ENCODE results near the gene PIP4K2A.

The PIP4K2A gene

GRCh38 chr10:22570733-22571430 is 143.5 kb downstream of the PIP4K2A start:
- no peaks in the 10 kb centered on the region for H3K27me3 ChIP-seq (ENCODE audit: control insufficient read depth, insufficient read depth, low read length)
- H3K4me1 ChIP-seq (ENCODE audit: control insufficient read depth, insufficient read depth, low read length), result peaks cover 14% of the 10 kb centered on the region
- no peaks in the 10 kb centered on the region for H3K9me3 ChIP-seq (ENCODE audit: control insufficient read depth, insufficient read depth, low read length)
- H3K9ac ChIP-seq (ENCODE audit: low read depth, low read length), result no peak overlapping the region
- peaks cover 6% of the 10 kb centered on the region for H3K36me3 ChIP-seq (ENCODE audit: control insufficient read depth, insufficient read depth, low read length)
- H3K4me3 ChIP-seq (ENCODE audit: low read depth, low read length), result no peak overlapping the region

- H3K9ac ChIP-seq (ENCODE audit: low read depth, low read length), result no peak overlapping the region
- no peaks in the 10 kb centered on the region for H3K9me3 ChIP-seq (ENCODE audit: control insufficient read depth, insufficient read depth, low read length)
- peaks cover 14% of the 10 kb centered on the region for H3K4me1 ChIP-seq (ENCODE audit: control insufficient read depth, insufficient read depth, low read length)
- peaks cover 6% of the 10 kb centered on the region for H3K36me3 ChIP-seq (ENCODE audit: control insufficient read depth, insufficient read depth, low read length)
- no peak overlapping the region for H3K4me3 ChIP-seq (ENCODE audit: low read depth, low read length)
- no peaks in the 10 kb centered on the region for H3K27me3 ChIP-seq (ENCODE audit: control insufficient read depth, insufficient read depth, low read length)
These were observed 144.1 kb downstream of the PIP4K2A start for GRCh38 chr10:22570234-22570633.

GRCh38 chr10:22568928-22569327 is 145.4 kb downstream of the PIP4K2A start:
- Histone ChIP-seq H3K27me3 (ENCODE audit: control insufficient read depth, insufficient read depth, low read length) (no peaks in the 10 kb centered on the region), H3K4me3 (ENCODE audit: low read depth, low read length) (no peak overlapping the region), H3K9me3 (ENCODE audit: control insufficient read depth, insufficient read depth, low read length) (no peaks in the 10 kb centered on the region), H3K4me1 (ENCODE audit: control insufficient read depth, insufficient read depth, low read length) (peaks cover 14% of the 10 kb centered on the region), H3K36me3 (ENCODE audit: control insufficient read depth, insufficient read depth, low read length) (peaks cover 6% of the 10 kb centered on the region), H3K9ac (ENCODE audit: low read depth, low read length) (no peak overlapping the region)

GRCh38 chr10:22564060-22564459 is 150.3 kb downstream of the PIP4K2A start:
- no peaks in the 10 kb centered on the region for H3K27me3 ChIP-seq (ENCODE audit: control insufficient read depth, insufficient read depth, low read length)
- H3K9ac ChIP-seq (ENCODE audit: low read depth, low read length), result no peak overlapping the region
- peaks cover 14% of the 10 kb centered on the region for H3K4me1 ChIP-seq (ENCODE audit: control insufficient read depth, insufficient read depth, low read length)
- peaks cover 3% of the 10 kb centered on the region for H3K36me3 ChIP-seq (ENCODE audit: control insufficient read depth, insufficient read depth, low read length)
- H3K9me3 ChIP-seq (ENCODE audit: control insufficient read depth, insufficient read depth, low read length), result no peaks in the 10 kb centered on the region
- no peak overlapping the region for H3K4me3 ChIP-seq (ENCODE audit: low read depth, low read length)

GRCh38 chr10:22561909-22562308 is 152.5 kb downstream of the PIP4K2A start:
- no peaks in the 10 kb centered on the region for H3K9me3 ChIP-seq (ENCODE audit: control insufficient read depth, insufficient read depth, low read length)
- no peak overlapping the region for H3K9ac ChIP-seq (ENCODE audit: low read depth, low read length)
- H3K4me3 ChIP-seq (ENCODE audit: low read depth, low read length), result no peak overlapping the region
- H3K27me3 ChIP-seq (ENCODE audit: control insufficient read depth, insufficient read depth, low read length), result no peaks in the 10 kb centered on the region
- no peaks in the 10 kb centered on the region for H3K36me3 ChIP-seq (ENCODE audit: control insufficient read depth, insufficient read depth, low read length)
- peaks cover 8% of the 10 kb centered on the region for H3K4me1 ChIP-seq (ENCODE audit: control insufficient read depth, insufficient read depth, low read length)

GRCh38 chr10:22560913-22561239 is 153.5 kb downstream of the PIP4K2A start:
- H3K9me3 ChIP-seq (ENCODE audit: control insufficient read depth, insufficient read depth, low read length), result no peaks in the 10 kb centered on the region
- H3K27me3 ChIP-seq (ENCODE audit: control insufficient read depth, insufficient read depth, low read length), result no peaks in the 10 kb centered on the region
- no peaks in the 10 kb centered on the region for H3K4me1 ChIP-seq (ENCODE audit: control insufficient read depth, insufficient read depth, low read length)
- H3K36me3 ChIP-seq (ENCODE audit: control insufficient read depth, insufficient read depth, low read length), result no peaks in the 10 kb centered on the region
- H3K4me3 ChIP-seq (ENCODE audit: low read depth, low read length), result no peak overlapping the region
- H3K9ac ChIP-seq (ENCODE audit: low read depth, low read length), result no peak overlapping the region

- H3K9ac ChIP-seq (ENCODE audit: low read depth, low read length), result no peak overlapping the region
- no peaks in the 10 kb centered on the region for H3K27me3 ChIP-seq (ENCODE audit: control insufficient read depth, insufficient read depth, low read length)
- no peak overlapping the region for H3K4me3 ChIP-seq (ENCODE audit: low read depth, low read length)
- H3K9me3 ChIP-seq (ENCODE audit: control insufficient read depth, insufficient read depth, low read length), result no peaks in the 10 kb centered on the region
- no peaks in the 10 kb centered on the region for H3K36me3 ChIP-seq (ENCODE audit: control insufficient read depth, insufficient read depth, low read length)
- H3K4me1 ChIP-seq (ENCODE audit: control insufficient read depth, insufficient read depth, low read length), result no peaks in the 10 kb centered on the region
These were observed 154.1 kb downstream of the PIP4K2A start for GRCh38 chr10:22560096-22560912.

- no peaks in the 10 kb centered on the region for H3K4me1 ChIP-seq (ENCODE audit: control insufficient read depth, insufficient read depth, low read length)
- no peak overlapping the region for H3K9ac ChIP-seq (ENCODE audit: low read depth, low read length)
- no peaks in the 10 kb centered on the region for H3K27me3 ChIP-seq (ENCODE audit: control insufficient read depth, insufficient read depth, low read length)
- no peak overlapping the region for H3K4me3 ChIP-seq (ENCODE audit: low read depth, low read length)
- no peaks in the 10 kb centered on the region for H3K36me3 ChIP-seq (ENCODE audit: control insufficient read depth, insufficient read depth, low read length)
- no peaks in the 10 kb centered on the region for H3K9me3 ChIP-seq (ENCODE audit: control insufficient read depth, insufficient read depth, low read length)
These were observed 157.1 kb downstream of the PIP4K2A start for GRCh38 chr10:22557321-22557720.

GRCh38 chr10:22556774-22557173 is 157.6 kb downstream of the PIP4K2A start:
- Histone ChIP-seq H3K27me3 (ENCODE audit: control insufficient read depth, insufficient read depth, low read length) (no peaks in the 10 kb centered on the region), H3K36me3 (ENCODE audit: control insufficient read depth, insufficient read depth, low read length) (no peaks in the 10 kb centered on the region), H3K4me1 (ENCODE audit: control insufficient read depth, insufficient read depth, low read length) (no peaks in the 10 kb centered on the region), H3K9ac (ENCODE audit: low read depth, low read length) (no peak overlapping the region), H3K9me3 (ENCODE audit: control insufficient read depth, insufficient read depth, low read length) (no peaks in the 10 kb centered on the region), H3K4me3 (ENCODE audit: low read depth, low read length) (no peak overlapping the region)

GRCh38 chr10:22554461-22555182 is 159.8 kb downstream of the PIP4K2A start:
- Histone ChIP-seq H3K9me3 (ENCODE audit: control insufficient read depth, insufficient read depth, low read length) (no peaks in the 10 kb centered on the region), H3K27me3 (ENCODE audit: control insufficient read depth, insufficient read depth, low read length) (no peaks in the 10 kb centered on the region), H3K4me1 (ENCODE audit: control insufficient read depth, insufficient read depth, low read length) (no peaks in the 10 kb centered on the region), H3K4me3 (ENCODE audit: low read depth, low read length) (no peak overlapping the region), H3K36me3 (ENCODE audit: control insufficient read depth, insufficient read depth, low read length) (no peaks in the 10 kb centered on the region), H3K9ac (ENCODE audit: low read depth, low read length) (no peak overlapping the region)

GRCh38 chr10:22553452-22553995 is 160.9 kb downstream of the PIP4K2A start:
- Histone ChIP-seq H3K36me3 (ENCODE audit: control insufficient read depth, insufficient read depth, low read length) (no peaks in the 10 kb centered on the region), H3K9ac (ENCODE audit: low read depth, low read length) (no peak overlapping the region), H3K4me1 (ENCODE audit: control insufficient read depth, insufficient read depth, low read length) (no peaks in the 10 kb centered on the region), H3K4me3 (ENCODE audit: low read depth, low read length) (no peak overlapping the region), H3K27me3 (ENCODE audit: control insufficient read depth, insufficient read depth, low read length) (no peaks in the 10 kb centered on the region), H3K9me3 (ENCODE audit: control insufficient read depth, insufficient read depth, low read length) (no peaks in the 10 kb centered on the region)

Data from iPS-15b (cell line).